Stimulated activated CD4-positive, alpha-beta T cell treated with anti-CD3 and anti-CD28 coated beads, Interleukin-15, amount 100 ng/mL, for 24 hours (primary cell): ENCODE data around the gene GPR173.

Experiments
- DNase-seq: peaks from one replicate; pipeline ENCODE4 v3.0.0-alpha.2; 2020

The GPR173 gene, protein sequence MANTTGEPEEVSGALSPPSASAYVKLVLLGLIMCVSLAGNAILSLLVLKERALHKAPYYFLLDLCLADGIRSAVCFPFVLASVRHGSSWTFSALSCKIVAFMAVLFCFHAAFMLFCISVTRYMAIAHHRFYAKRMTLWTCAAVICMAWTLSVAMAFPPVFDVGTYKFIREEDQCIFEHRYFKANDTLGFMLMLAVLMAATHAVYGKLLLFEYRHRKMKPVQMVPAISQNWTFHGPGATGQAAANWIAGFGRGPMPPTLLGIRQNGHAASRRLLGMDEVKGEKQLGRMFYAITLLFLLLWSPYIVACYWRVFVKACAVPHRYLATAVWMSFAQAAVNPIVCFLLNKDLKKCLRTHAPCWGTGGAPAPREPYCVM

DNA sequence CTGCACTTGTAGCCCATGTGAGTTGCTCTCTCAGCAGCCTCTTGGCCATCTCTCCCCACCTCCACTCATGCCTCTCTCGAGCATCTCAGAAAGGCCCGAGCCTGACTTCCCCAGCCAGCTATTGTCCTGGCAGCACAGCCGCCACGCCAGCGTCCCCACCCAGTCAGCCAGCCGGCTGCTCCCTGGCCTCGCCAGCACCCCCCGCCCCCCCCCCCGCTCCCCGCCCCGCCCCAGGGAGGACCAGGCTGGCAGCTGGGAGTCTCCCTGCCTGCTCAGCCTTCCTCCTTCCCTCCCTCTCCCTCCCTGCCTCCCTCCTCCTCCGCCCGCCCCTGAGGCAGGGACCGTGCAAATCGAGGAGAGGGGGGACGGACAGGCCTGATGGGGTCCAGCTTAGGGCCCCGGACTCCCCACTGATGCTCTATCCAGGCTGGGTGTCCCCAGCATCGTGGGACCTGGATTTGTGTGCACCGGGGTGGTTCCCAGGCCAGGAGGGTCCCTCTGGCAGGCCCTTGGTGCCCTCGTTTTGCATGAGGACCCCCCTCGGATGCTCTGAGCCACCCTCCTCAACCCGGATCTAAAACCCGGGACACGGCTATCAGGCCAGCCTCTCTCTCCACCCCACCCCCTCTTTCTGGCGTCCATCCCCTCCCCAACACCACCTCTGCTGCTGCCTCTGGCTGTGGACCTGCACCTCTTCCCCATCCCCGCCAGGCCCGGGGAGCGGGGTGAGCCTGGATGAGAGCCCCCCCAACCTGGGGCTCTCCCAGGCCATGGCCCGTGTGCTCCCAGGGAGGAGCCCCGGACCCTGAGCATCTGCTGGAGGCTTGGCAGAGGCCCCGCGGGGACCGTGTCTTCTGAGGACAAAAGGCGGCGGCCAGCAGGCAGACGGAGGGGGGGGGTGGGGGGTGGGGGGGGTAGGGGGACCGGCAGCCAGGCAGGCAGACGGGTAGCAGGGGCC lies at the start of gene GPR173:
TSS of gene GPR173 (plus strand) at position 621 of the 958 bp plus-strand sequence. CDS start 27,833 bp downstream, outside the sequence.
- DNase-seq = no peak

DNA sequence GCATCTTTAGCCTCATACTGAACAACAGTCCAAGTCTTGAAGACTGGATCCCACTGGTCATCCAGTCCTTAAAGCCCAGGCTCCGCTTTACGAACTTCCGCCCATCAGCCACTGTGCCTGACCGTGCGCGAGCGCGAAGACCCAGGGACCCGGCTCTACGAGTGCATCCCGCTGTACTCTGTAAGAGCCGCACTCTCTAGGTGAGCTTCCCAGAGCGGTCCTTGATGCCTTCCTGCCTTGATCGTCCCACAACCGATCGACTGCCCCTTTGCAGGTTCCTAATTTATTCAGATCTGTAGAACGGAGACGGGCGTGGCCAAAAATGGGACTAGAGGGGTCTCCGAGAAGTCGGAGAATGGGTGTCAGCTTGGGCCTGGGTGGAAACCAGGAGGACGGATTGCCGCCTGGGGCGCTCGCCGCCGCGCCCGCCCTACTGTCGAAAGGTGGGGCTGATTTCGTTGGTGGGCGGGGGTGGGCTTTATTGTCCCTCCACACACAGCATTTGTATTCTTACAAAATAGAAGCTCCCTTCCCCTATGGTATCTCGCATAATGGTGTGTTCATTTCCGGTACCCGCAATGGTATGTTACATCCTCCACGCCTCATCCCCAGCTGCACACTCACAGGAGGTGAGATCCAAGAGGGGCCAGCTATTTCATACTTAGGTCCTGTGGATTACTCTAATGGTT lies 48.0 kb upstream of the GPR173 start:
- no peak for DNase-seq

DNA sequence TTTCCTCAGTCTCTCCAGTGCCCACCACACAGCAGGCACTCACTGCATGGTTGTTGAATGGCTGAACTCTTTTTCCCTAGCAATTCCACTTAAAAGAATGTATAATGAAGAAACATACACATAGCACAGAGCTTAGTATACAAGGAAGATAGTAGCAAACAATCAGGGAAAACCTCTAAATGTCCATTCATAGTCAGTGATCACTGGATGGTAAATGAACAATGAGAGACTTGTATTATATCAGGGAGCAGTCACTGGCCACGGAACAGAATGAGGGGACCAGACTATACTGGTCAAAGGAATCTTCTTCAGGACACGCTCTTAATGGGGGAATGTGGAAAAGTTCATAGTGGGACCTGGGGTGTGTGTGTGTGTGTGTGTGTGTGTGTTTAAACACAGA lies 46.6 kb upstream of the GPR173 start:
- no peak for DNase-seq

DNA sequence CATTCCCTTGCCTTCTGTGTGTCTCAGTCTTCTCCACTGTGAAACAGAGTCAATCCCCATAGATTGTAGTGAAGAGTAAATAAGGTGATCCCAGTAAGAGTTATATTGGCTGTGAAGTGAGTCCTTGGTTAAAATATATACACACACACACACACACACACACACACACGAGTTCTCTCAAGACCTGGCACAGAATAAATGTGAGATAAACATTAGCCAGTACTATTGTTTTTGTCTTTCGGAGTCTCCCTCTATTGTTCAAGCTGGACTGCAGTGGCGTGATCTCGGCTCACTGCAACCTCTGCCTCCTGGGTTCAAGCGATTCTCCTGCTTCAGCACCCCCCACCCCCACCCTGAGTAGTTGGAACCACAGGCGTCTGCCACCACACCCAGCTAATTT lies 45.5 kb upstream of the GPR173 start:
- no peak for DNase-seq

GRCh38 chrX:53004038-53004437 lies 44.6 kb upstream of the GPR173 start:
- no peak for DNase-seq

DNA sequence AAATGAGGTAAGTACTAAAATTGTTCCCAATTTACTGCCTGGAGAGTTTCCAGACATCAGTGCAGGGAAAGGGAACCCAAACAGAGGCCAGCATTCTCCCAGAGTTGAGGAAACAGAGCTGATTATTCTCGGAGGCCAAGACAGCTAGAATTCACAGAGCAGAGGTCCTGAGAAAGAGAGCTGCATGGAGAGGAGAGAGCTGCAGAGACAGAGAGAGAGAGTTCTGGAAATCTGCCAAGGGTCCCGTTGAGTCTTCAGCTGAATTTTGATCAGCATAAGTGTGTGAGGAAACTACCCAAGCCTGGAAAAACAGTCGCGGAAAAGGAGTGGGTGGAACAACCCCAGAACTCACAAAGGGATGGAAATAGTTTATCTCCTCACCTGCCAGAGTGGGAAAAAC lies 43.8 kb upstream of the GPR173 start:
- no peak for DNase-seq

- no peak for DNase-seq
These were observed 43.3 kb upstream of the GPR173 start for GRCh38 chrX:53005327-53005726.

- no peak for DNase-seq
These were observed 39.6 kb upstream of the GPR173 start for GRCh38 chrX:53009032-53009431.

DNA sequence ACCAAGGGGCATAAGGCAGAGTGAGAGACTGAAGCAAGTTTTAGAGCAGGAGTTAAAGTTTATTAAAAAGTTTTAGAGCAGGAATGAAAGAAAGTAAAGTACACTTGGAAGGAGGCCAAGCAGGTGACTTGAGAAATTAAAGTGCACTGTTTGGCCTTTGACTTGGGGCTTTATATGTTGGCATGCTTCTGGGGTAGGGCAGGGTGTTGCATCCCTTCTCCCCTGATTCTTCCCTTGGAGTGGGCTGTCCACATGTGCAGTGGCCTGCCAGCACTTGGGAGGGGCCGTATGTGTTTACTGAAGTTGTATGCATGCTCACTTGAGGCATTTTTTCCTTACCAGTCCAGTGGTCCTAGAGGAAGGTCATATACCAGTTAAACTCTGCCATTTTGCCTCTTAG lies 35.3 kb upstream of the GPR173 start:
- no peak for DNase-seq

- no peak for DNase-seq
These were observed 30.0 kb upstream of the GPR173 start for GRCh38 chrX:53018627-53019026.

GRCh38 chrX:53022381-53022780 lies 26.2 kb upstream of the GPR173 start:
- no peak for DNase-seq

GRCh38 chrX:53028678-53029077 lies 19.9 kb upstream of the GPR173 start:
- DNase-seq = no peak

- no peak for DNase-seq
These were observed 17.2 kb upstream of the GPR173 start for GRCh38 chrX:53031380-53031779.

GRCh38 chrX:53036149-53036548 lies 12.4 kb upstream of the GPR173 start:
- no peak for DNase-seq

DNA sequence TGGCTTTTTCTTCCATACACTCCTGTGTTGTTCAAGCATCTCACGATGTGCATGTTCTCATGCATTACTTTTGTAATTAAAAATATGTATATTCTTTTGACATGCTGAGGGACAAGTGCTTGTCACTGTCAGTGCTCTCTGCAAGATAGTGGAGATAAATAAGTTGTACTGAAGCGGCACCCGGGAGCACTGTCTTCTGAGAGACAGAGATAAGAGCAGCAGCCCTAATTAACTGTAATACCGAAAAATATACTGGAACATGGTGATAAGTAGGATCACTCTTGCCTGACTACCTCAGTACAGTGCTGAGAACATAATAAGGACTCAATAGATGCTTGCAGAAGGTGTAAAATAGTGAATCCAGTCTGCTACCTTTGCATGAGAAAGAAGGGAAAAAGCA lies 9.4 kb upstream of the GPR173 start:
- no peak for DNase-seq

GRCh38 chrX:53044995-53045394 lies 3.6 kb upstream of the GPR173 start:
- no peak for DNase-seq

GRCh38 chrX:53047228-53047627 lies 1.4 kb upstream of the GPR173 start:
- no peak for DNase-seq

DNA sequence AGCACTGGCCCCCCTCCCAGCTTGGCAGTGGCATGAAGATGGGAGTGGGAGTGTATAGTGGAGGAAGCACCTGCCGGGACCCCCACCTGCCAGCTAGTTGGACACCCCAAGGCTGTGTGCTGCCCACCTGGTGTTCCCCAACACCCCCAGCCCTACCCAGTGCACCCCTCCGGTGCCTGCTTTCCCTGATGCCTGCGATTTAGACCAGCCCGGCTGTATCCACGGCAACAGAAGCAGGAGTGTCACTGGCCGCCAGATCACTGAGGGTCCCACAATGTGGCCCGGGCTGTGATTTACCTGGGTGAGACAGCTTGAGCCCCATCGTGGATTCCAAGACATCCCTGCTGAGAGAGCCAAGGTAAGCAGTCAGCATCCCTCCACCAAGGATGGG lies 533 bp downstream of the GPR173 start:
- no peak for DNase-seq

DNA sequence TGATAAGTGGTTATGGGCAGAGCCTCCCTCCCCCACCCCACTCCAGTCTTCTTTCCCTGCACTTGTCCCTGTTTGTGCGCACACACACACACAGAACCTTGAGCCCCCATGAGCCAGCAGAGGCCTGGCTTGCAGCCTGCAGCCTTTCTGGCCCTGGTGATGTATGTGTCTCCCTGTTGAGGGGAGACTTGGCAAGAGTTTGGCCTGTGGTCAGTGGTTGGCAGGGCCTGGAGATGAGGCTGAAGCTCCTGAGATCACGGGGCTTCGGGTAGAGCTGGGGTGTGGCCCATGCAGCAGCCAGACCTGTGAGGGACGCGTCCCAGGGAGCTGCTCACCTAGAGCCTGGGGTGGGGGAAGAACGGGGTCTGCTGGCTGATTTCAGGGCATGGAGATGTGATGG lies 2.3 kb downstream of the GPR173 start:
- no peak for DNase-seq

DNA sequence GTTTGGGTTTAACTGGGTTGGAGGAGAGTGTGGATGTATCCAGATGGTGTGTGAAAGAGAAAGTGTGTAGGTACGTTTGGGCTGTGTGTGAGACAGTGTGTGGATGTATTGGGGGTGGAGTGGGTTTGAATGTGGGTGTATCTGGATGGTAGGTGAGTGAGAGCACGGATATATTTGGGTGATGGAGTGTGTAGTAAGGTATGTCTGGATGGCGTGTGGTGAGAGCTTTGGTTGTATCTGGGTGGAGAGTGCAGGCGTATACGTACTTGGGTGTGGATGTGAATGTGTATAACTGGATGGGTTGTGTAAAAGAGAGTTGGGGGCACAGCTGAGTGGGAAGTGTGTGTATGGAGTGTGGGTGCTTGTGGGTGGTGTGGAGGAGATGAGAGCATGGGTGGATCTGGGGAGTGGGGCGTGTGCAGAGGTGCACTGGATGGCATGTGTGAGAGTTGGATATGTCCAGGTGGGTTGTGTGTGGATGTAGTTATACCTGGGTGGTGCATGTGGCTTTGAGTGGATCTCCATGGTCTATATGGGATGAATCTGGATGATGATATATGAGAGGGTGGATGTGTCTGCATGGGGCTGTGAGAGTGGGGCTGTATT lies 6.8 kb downstream of the GPR173 start:
- DNase-seq = no peak

GRCh38 chrX:53056292-53056691 lies 7.7 kb downstream of the GPR173 start:
- no peak for DNase-seq

DNA sequence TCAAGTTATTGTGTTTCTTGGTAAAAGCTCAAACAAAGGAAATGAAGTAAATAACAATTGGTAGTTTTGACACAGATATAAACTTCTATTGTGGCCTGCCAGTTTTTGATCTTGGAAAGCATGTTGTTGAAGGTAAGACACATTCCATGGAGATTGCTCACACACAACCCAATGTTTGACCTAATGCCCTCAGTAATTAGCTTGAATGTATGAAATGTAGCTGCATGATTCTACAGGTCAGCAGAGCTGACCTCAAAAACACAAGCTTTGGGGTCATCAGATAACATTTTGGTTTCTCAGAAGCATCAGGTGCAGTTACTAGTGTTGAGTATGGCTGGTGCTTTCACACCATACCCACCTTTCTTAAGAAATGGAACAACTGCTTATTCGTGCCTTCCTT lies 16.5 kb downstream of the GPR173 start:
- no peak for DNase-seq

- no peak for DNase-seq
These were observed 22.5 kb downstream of the GPR173 start for GRCh38 chrX:53071064-53071463.
